Choroid plexus epithelial cell (primary cell): ENCODE data around the gene JCAD.
"Not testable (repeated sequence)": the region's sequence is repeated elsewhere in the genome, so short reads cannot be mapped to it uniquely, and the experiment has no call there.

ENCODE experiments used
- DNase-seq: peaks from one replicate; pipeline ENCODE4 v3.0.0-alpha.2; 2010; ENCODE audit warnings: low read depth
- H3K4me3 ChIP-seq: 2 replicates; pipeline ENCODE4 v1.5.1; 2011; ENCODE audit warnings: low read depth, mild to moderate bottlenecking, control low read depth, low read length, moderate library complexity
- TF ChIP-seq, protein P1 (sequence below): conservative IDR thresholded peaks from 2 replicates; pipeline ENCODE4 v1.5.1; 2011; ENCODE audit warnings: low read depth, mild to moderate bottlenecking, control low read depth, inconsistent platforms, low read length, moderate library complexity

The JCAD gene

DNA sequence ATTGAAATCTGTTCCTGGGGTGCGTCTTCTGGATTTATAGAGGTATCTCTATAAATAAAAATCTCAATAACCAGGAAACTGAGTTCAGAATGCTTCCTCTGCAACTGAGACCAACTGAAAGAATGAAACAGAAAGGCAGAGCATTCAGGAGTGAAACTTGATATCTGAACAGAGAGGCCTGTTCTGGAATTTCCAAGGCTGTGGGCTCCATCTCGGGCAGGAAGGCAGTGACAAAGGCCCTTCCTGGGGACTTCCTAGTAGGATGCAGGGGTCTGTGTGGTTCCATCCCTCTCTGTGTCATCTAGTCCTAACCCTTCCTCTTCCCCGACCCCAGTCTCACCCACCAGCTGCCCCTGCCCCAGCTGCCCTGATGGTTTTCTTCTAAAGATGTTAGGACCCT, 52.0 kb downstream of the JCAD start:
- TF ChIP-seq, protein P1, sequence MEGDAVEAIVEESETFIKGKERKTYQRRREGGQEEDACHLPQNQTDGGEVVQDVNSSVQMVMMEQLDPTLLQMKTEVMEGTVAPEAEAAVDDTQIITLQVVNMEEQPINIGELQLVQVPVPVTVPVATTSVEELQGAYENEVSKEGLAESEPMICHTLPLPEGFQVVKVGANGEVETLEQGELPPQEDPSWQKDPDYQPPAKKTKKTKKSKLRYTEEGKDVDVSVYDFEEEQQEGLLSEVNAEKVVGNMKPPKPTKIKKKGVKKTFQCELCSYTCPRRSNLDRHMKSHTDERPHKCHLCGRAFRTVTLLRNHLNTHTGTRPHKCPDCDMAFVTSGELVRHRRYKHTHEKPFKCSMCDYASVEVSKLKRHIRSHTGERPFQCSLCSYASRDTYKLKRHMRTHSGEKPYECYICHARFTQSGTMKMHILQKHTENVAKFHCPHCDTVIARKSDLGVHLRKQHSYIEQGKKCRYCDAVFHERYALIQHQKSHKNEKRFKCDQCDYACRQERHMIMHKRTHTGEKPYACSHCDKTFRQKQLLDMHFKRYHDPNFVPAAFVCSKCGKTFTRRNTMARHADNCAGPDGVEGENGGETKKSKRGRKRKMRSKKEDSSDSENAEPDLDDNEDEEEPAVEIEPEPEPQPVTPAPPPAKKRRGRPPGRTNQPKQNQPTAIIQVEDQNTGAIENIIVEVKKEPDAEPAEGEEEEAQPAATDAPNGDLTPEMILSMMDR: no peak
- DNase-seq: peak; percentile 35
- H3K4me3 ChIP-seq: no peak overlapping the region

DNA sequence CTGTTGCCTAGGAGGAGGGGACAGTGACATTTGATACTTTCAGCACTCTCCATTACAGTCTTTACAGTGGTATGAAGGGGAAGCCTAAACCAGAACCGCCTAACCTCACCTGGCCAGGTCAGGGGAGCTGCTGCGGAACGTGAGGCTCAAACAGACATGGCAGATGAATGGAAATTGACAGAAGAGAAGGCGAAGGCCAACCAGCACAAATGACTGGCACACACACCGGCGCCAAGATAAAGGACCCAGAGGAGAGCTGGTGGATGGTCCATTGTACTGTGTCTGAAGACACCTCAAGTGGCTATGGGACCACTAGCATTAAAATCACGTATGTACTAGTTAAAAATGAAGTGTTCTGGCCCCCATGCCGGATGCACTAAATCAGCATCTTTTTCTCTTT, 53.0 kb downstream of the JCAD start:
- no peak for DNase-seq
- TF ChIP-seq, protein P1: no peak
- H3K4me3 ChIP-seq: no peak overlapping the region

DNA sequence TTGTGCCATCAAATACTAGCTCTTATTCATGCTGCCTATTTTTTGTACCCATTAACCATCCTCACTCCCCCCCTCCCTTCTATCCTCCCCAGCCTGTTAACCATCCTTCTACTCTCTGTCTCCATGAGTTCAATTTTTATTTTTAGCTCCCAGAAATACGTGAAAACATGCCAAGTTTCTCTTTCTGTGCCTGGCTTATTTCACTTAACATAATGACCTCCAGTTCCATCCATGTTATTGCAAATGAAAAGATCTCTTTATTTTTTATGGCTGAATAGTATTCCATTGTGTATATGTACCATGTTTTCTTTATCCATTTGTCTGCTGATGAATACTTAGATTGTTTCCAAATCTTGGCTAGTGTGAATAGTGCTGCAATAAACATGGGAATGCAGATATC, 54.3 kb downstream of the JCAD start:
- H3K4me3 ChIP-seq, DNase-seq: not testable (repeated sequence)

DNA sequence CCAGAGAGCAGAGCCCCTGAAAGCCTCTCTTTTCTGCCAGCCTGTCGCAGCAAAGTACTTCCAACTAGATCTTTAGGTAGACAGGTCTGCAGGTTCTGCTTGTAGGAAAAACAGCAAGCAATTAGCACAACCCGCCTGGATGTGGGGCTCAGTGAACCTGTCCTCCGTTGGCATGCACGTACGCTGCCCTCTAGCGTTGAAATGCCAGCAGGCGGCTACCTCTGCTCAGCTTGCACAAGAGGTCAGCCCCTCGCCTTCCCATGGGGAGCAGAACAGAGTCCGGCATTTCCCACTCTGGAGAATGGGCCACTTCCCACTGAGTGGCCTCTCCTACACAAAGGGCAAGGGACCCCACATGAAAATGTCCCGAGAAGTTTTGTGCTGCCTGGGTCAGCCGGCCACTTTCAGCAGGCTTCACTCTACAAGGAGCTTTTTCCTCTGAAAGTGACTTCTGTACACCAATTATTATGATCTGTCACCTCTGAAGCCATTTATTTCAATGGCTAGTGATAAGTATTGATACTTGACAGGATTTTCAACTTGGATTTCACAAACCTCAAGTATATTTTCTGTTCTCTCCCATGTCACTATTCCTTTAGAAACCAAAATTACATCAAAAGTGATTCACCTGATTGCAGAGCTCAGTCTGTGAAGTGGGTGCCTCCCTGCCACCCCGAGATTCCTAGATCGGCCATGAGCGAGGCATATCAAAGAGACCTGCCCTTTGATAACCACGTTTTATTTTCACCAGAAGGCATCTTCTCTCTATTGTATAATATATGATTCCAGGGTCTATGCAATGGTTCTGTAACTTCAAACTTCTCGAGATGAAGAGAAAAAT, 56.7 kb downstream of the JCAD start:
- TF ChIP-seq, protein P1: peak; percentile 93
- peak; percentile 87 for DNase-seq
- H3K4me3 ChIP-seq: no peak overlapping the region

DNA sequence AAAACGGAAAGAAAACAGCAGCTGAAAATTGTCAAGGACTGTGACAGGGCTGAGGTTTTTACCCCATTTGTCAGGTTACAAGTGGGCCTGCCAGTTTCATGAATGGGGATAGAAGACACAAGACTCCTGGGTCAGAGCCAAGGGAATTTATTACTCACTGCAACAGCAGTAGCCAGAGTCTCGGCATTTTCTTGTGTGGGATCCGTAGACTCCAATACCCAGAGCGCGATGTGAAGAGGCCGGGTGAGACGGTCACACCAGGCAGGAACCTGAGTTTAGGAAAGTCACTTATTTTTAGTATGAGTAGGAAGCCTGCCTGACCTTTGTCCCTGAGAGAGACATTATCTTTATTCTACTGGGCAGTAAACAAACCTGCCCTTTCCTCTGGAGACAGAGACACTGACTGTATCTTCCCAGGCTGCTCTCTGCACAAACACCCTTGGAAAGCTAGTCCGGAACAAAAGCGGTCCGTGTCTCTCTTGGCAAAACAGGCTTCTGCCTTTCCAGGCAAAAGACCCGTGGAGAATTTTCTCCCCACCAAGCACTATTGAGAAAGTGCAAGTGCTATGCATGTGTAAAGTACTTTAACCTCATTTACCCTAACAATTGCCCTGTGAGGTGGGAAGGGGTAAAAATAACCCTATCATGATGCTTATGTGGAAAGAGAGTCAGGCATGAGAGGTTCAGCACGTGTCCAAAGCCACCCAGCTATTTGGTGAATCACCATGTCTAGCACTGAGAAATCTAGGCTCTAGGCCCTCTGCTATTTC, 58.4 kb downstream of the JCAD start:
- peak; percentile 95 for DNase-seq
- no peak overlapping the region for H3K4me3 ChIP-seq
- TF ChIP-seq, protein P1: no peak

DNA sequence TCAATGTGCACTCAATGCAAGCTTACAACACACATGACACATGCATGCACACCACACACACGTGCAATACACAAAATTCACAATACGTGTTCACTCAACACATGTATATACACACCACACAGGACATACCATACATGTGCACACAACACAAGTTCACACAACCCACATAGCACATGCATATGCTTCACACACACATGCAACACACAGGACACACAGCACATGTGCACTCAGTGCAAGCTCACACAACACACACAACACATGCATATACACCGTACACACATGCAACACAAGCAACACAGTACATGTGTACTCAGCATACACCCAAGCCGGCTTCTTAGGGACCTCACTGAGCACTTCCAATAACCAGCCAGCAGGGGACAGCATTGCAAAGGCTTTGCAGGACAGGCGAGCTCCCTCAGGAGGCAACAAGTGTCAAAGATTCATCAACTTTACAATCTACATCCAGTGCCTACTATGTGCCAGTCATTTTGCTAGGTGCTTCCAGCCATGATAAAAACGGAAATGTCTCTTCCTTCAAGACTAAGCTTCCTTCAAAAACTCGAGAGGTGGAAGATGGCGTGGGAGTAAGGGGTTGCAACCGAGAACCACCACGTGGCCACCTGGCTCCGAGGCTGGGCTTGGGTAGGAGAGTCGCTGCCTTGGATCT, 61.1 kb downstream of the JCAD start:
- TF ChIP-seq, protein P1: peak; percentile 100
- peak; percentile 94 for DNase-seq
- no peak overlapping the region for H3K4me3 ChIP-seq

DNA sequence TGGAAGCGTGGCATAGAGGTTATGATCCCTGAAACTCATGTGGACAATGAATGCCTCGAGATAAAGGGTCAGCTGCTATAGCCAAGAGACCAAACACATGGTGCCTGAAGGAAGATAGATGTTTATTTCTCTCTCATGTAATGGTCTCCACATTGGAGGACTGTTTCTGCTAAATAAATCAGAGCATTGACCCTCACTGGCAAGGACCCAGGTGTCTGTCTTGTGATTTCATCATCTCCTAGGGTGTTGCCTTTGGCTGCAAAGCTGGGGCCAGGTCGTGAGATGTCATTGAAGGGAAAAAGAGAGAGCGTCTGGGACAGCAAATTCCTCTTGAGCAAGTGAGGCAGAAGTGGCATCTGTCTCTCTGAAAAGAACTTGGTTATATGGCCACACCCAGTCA, 64.6 kb downstream of the JCAD start:
- TF ChIP-seq, protein P1: no peak
- no peak overlapping the region for H3K4me3 ChIP-seq
- no peak for DNase-seq
